ENCODE measurements around the gene EPYC. TPM values are rescaled to one million over a fixed set of nuclear protein-coding genes. Genes with fewer than 3 reads are reported as not detected.

EPYC gene
- total RNA-seq, 1 donor from 2014 or later: not detected

Other genes starting within 250 kb of the EPYC start
- not detected for gene CCER1, start 49.8 kb downstream of the EPYC start, total RNA-seq
- gene KERA, start 53.1 kb upstream of the EPYC start, total RNA-seq: not detected
- 133 TPM for gene LUM, start 106.5 kb upstream of the EPYC start, total RNA-seq
- gene DCN, start 177.8 kb upstream of the EPYC start, total RNA-seq: 443 TPM